Right atrium auricular region (tissue), 2 donors: ENCODE measurements around the gene CATSPERD. TPM values are rescaled to one million over a fixed set of nuclear protein-coding genes. Genes with fewer than 3 reads are reported as not detected.

Experiments used
- DNase-seq: peaks from one replicate; pipeline ENCODE4 v3.0.0-alpha.2; 2019; ENCODE audit warnings: low spot score
- H3K27ac ChIP-seq, 2 donors: fragments of 200-600 bp; sonication (generic); 1 replicate in 1 of 2; 2 replicates in 1 of 2; pipeline ENCODE4 v1.5.1; 2016 to 2019
- H3K27me3 ChIP-seq, 2 donors: fragments of 200-600 bp; sonication (generic); one replicate each; pipeline versions ENCODE4 v1.5.1 to v1.6.0; 2017 to 2019
- H3K36me3 ChIP-seq: fragments of 200-600 bp; sonication (generic); one replicate; pipeline ENCODE4 v1.5.1; 2016
- H3K4me1 ChIP-seq, 2 donors: fragments of 200-600 bp; sonication (generic); one replicate each; pipeline versions ENCODE4 v1.5.1 to v1.6.0; 2017 to 2019
- H3K4me3 ChIP-seq, 2 donors: fragments of 200-600 bp; sonication (generic); 1 replicate in 1 of 2; 2 replicates in 1 of 2; pipeline ENCODE4 v1.5.1; 2017 to 2019; ENCODE audit warnings: mild to moderate bottlenecking in 1 of 2, moderate library complexity in 1 of 2
- H3K9me3 ChIP-seq, 2 donors: fragments of 200-600 bp; sonication (generic); one replicate each; pipeline ENCODE4 v1.5.1; 2019
- total RNA-seq, 2 donors: library from RNA; depleted of rRNA; stranded (reverse); fragments of >200 nt; gene quantifications; one replicate each; pipeline ENCODE4 v1.1.0, GENCODE V29; 2016
- TF ChIP-seq, protein P1 (sequence below), 2 donors: fragments of 200-600 bp; sonication (generic); IDR thresholded peaks; one replicate each; pipeline ENCODE4 v1.5.1; 2019; ENCODE audit warnings: antibody characterized with exemption in 2 of 2

Gene CATSPERD
- not detected for total RNA-seq

GRCh38 chr19:5719961-5720790 is at the start of gene CATSPERD, which contains the start of gene LONP1:
CATSPERD (plus strand) TSS chr19:5720637; CDS start chr19:5720738, 101 bp downstream.
LONP1 (minus strand) TSS chr19:5720146; CDS start chr19:5720132, 14 bp downstream.
- H3K4me3 ChIP-seq, result peak within 1 kb of the TSS; percentile 93 to 97
- no peaks in the 10 kb centered on the region for H3K9me3 ChIP-seq
- peak; percentile 98 for DNase-seq
- peaks cover 0 to 23% of the 10 kb centered on the region in 2 donors for H3K4me1 ChIP-seq
- H3K36me3 ChIP-seq, result no peaks in the 10 kb centered on the region
- peak within 1 kb of the TSS; percentile 96 to 97 for H3K27ac ChIP-seq
- TF ChIP-seq, protein P1, sequence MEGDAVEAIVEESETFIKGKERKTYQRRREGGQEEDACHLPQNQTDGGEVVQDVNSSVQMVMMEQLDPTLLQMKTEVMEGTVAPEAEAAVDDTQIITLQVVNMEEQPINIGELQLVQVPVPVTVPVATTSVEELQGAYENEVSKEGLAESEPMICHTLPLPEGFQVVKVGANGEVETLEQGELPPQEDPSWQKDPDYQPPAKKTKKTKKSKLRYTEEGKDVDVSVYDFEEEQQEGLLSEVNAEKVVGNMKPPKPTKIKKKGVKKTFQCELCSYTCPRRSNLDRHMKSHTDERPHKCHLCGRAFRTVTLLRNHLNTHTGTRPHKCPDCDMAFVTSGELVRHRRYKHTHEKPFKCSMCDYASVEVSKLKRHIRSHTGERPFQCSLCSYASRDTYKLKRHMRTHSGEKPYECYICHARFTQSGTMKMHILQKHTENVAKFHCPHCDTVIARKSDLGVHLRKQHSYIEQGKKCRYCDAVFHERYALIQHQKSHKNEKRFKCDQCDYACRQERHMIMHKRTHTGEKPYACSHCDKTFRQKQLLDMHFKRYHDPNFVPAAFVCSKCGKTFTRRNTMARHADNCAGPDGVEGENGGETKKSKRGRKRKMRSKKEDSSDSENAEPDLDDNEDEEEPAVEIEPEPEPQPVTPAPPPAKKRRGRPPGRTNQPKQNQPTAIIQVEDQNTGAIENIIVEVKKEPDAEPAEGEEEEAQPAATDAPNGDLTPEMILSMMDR (IDR thresholded peaks at IDR 0.05), result peak; percentile 92 to 96
- no peaks in the 10 kb centered on the region for H3K27me3 ChIP-seq

DNA sequence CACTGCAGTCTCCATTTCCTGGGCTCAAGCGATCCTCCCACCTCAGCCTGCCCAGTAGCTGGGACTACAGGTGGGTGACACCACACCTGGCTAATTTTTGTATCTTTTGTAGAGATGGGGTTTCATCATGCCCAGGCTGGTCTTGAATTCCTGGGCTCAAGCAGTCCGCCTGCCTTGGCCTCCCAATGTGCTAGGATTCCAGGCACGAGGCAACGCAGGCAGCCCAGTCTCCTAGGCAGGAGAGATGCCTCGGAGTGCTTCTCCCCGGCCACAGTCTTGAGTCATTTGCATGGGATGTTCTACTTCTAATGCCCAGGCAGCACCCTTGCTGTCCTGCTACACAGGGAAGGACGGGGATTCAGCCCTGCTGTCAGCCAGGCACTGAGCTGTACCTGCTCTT is 48.8 kb upstream of the CATSPERD start:
- no peaks in the 10 kb centered on the region for H3K9me3 ChIP-seq
- peaks cover 33% of the 10 kb centered on the region for H3K36me3 ChIP-seq
- no peak overlapping the region for H3K4me3 ChIP-seq
- TF ChIP-seq, protein P1 (IDR thresholded peaks at IDR 0.05), result no peak
- H3K4me1 ChIP-seq, result peaks cover 0 to 7% of the 10 kb centered on the region in 2 donors
- H3K27me3 ChIP-seq, result no peaks in the 10 kb centered on the region
- DNase-seq, result no peak
- no peak overlapping the region for H3K27ac ChIP-seq

DNA sequence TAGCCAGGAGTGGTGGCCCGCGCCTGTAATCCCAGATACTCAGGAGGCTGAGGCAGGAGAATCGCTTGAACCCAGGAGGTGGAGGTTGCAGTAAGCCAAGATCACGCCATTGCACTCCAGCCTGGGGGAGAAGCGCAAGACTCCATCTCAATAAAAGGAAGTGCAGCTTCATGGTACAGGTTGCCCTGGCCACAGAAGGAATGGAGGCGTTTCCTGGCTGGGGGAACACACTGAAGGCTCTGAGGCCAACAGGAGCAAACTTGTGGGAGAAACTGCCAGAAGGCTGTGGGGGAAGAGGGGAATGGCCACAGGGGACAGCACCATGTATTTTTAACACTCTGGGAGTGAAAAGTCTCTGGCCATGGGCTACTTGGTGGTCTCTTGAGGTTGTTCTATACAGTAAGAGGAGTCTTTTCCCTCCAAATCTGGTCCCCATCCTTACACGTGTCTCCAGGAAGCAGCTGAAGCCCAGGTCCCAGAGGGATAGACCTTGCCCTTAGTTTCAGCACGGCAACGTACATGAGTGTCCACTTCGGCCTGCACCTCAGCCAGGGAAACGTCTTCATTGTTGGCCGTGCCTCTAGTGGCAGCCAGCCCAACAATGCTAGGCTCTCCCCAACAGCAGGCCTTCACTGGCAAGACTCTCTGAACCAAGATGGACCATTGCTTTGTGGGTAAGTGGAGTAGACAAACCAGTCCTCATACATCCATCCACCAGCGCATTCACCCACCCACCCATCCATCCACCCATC is 47.6 kb upstream of the CATSPERD start:
- Histone ChIP-seq H3K4me3 (no peak overlapping the region), H3K27me3 (no peaks in the 10 kb centered on the region), H3K9me3 (no peaks in the 10 kb centered on the region), H3K27ac (no peak overlapping the region), H3K36me3 (peaks cover 23% of the 10 kb centered on the region), H3K4me1 (peaks cover 0 to 9% of the 10 kb centered on the region in 2 donors)
- DNase-seq, result no peak
- TF ChIP-seq, protein P1 (IDR thresholded peaks at IDR 0.05), result no peak

DNA sequence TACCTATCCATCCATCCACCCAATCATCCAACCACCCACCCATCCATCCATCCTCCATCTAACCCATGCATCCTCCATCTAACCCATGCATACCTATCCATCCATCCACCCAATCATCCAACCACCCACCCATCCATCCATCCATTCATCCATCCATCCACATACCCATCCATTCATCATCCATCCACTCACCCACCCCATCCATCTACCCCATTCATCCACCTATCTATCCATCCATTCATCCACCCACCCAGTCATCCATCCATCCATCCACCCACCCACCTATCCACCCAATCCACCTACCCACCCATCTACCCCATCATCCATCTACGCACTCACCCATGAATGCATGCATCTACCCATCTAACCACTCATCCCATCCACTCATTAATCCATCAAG is 46.7 kb upstream of the CATSPERD start:
- TF ChIP-seq, protein P1 (IDR thresholded peaks at IDR 0.05), result no peak
- Histone ChIP-seq H3K9me3 (no peaks in the 10 kb centered on the region), H3K27ac (no peak overlapping the region), H3K4me1 (peaks cover 0 to 10% of the 10 kb centered on the region in 2 donors), H3K36me3 (peaks cover 27% of the 10 kb centered on the region), H3K4me3 (no peak overlapping the region), H3K27me3 (no peaks in the 10 kb centered on the region)
- no peak for DNase-seq

DNA sequence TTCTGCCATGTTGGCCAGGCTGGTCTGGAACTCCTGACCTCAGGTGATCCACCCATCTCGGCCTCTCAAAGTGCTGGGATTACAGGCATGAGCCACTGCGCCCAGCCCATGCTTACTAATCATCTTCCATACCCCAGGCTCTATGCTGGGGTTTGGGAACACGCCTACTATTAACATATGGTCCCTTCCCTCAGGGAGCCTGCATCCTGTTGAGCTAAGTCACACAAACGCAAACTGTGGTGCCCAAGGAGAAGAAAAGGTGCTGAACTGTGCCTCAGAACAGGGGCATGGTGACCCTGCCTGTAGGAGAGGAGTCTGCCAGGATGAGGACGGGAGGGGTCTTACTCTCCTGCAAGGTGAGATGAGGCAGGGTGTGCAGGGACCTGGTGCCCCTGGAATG is 45.7 kb upstream of the CATSPERD start:
- Histone ChIP-seq H3K27me3 (no peaks in the 10 kb centered on the region), H3K27ac (no peak overlapping the region), H3K4me1 (peaks cover 0 to 19% of the 10 kb centered on the region in 2 donors), H3K36me3 (peaks cover 18% of the 10 kb centered on the region), H3K9me3 (no peaks in the 10 kb centered on the region), H3K4me3 (no peak overlapping the region)
- DNase-seq, result no peak
- TF ChIP-seq, protein P1 (IDR thresholded peaks at IDR 0.05), result no peak
